ENCODE results near the gene IAH1. TPM values are rescaled to one million over a fixed set of nuclear protein-coding genes. Genes with fewer than 3 reads are reported as not detected.

IAH1 gene
- total RNA-seq, 1 donor from 2014 or later: 51.9 TPM

DNA sequence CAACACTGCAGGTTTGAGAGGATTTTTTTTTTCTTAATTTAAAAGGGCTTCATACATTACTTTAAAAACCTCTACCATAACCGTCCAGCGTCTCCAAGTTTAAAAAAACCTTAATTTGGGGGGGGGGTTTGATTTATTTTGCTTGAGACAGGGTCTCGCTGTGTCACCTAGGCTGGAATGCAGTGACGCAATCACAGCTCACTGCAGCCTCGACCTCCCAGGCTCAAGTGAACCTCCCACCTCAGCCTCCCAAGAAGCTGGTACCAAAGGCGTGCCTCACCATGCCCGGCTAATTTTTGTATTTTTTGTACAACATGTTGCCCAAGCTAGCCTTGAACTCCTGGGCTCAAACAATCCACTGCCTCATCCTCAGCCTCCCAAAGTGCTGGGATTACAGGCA is 44.4 kb downstream of the IAH1 start:
- TF ChIP-seq CTCF (IDR thresholded peaks at IDR 0.05; ENCODE audit: insufficient read depth, low read length, poor library complexity, severe bottlenecking): no peak
- Histone ChIP-seq H3K4me3 (ENCODE audit: low read depth, low read length) (no peak overlapping the region), H3K36me3 (ENCODE audit: control insufficient read depth, insufficient read depth, low read length) (no peaks in the 10 kb centered on the region), H3K27me3 (ENCODE audit: control insufficient read depth, insufficient read depth, low read length) (no peaks in the 10 kb centered on the region)
- no peak for DNase-seq (ENCODE audit: low read depth)

GRCh38 chr2:9519250-9519649 is 44.9 kb downstream of the IAH1 start:
- no peak for DNase-seq (ENCODE audit: low read depth)
- no peak for TF ChIP-seq CTCF (IDR thresholded peaks at IDR 0.05; ENCODE audit: insufficient read depth, low read length, poor library complexity, severe bottlenecking)
- Histone ChIP-seq H3K4me3 (ENCODE audit: low read depth, low read length) (no peak overlapping the region), H3K36me3 (ENCODE audit: control insufficient read depth, insufficient read depth, low read length) (no peaks in the 10 kb centered on the region), H3K27me3 (ENCODE audit: control insufficient read depth, insufficient read depth, low read length) (no peaks in the 10 kb centered on the region)

GRCh38 chr2:9524291-9524690 is 49.9 kb downstream of the IAH1 start:
- TF ChIP-seq CTCF (IDR thresholded peaks at IDR 0.05; ENCODE audit: insufficient read depth, low read length, poor library complexity, severe bottlenecking): no peak
- no peak overlapping the region for H3K4me3 ChIP-seq (ENCODE audit: low read depth, low read length)
- no peaks in the 10 kb centered on the region for H3K36me3 ChIP-seq (ENCODE audit: control insufficient read depth, insufficient read depth, low read length)
- DNase-seq (ENCODE audit: low read depth): no peak
- no peaks in the 10 kb centered on the region for H3K27me3 ChIP-seq (ENCODE audit: control insufficient read depth, insufficient read depth, low read length)

GRCh38 chr2:9525266-9525665 is 50.9 kb downstream of the IAH1 start:
- no peak for DNase-seq (ENCODE audit: low read depth)
- no peak for TF ChIP-seq CTCF (IDR thresholded peaks at IDR 0.05; ENCODE audit: insufficient read depth, low read length, poor library complexity, severe bottlenecking)
- no peaks in the 10 kb centered on the region for H3K36me3 ChIP-seq (ENCODE audit: control insufficient read depth, insufficient read depth, low read length)
- no peaks in the 10 kb centered on the region for H3K27me3 ChIP-seq (ENCODE audit: control insufficient read depth, insufficient read depth, low read length)
- no peak overlapping the region for H3K4me3 ChIP-seq (ENCODE audit: low read depth, low read length)

- H3K36me3 ChIP-seq (ENCODE audit: control insufficient read depth, insufficient read depth, low read length): no peaks in the 10 kb centered on the region
- DNase-seq (ENCODE audit: low read depth): no peak
Measured at GRCh38 chr2:9527995-9528787, 53.8 kb downstream of the IAH1 start.

More at GRCh38 chr2:9527995-9528787, 53.8 kb downstream of the IAH1 start:
- Histone ChIP-seq H3K4me3 (ENCODE audit: low read depth, low read length) (no peak overlapping the region), H3K27me3 (ENCODE audit: control insufficient read depth, insufficient read depth, low read length) (no peaks in the 10 kb centered on the region)
- TF ChIP-seq CTCF (IDR thresholded peaks at IDR 0.05; ENCODE audit: insufficient read depth, low read length, poor library complexity, severe bottlenecking): no peak
